Smooth muscle cell of the umbilical artery (primary cell): ENCODE results near the gene C5orf52. TPM values are rescaled to one million over a fixed set of nuclear protein-coding genes. Genes with fewer than 3 reads are reported as not detected.

Experiments used
- total RNA-seq: library from RNA; depleted of rRNA; stranded (reverse); fragments of >200 nt; gene quantifications from 2 replicates; pipeline ENCODE4 v1.2.3, GENCODE V29; 2014

Gene C5orf52
- not detected in 2 replicates for total RNA-seq

GRCh38 chr5:157670662-157671591, at the start of gene C5orf52:
C5orf52 (plus strand) TSS chr5:157671533; CDS start chr5:157671615, 82 bp downstream.

GRCh38 chr5:157652377-157652692, 19.0 kb upstream of the C5orf52 start, which contains the start of gene SOX30:
SOX30 (minus strand) TSS chr5:157652438; CDS start chr5:157652078, 360 bp downstream.

Other genes with a start within 250 kb of the C5orf52 start
- 0.14 TPM in 1 of 2 replicates, not detected in the other for gene NIPAL4, start 211.3 kb upstream of the C5orf52 start, total RNA-seq
- gene ADAM19, start 95.8 kb upstream of the C5orf52 start, total RNA-seq: 150 and 579 TPM in 2 replicates
- 0.18 TPM in 1 of 2 replicates, not detected in the other for gene SOX30, start 19.1 kb upstream of the C5orf52 start, total RNA-seq
- 15.8 and 18.7 TPM in 2 replicates for gene THG1L, start 59.9 kb downstream of the C5orf52 start, total RNA-seq
- 6.1 and 8.6 TPM in 2 replicates for gene LSM11, start 72.2 kb downstream of the C5orf52 start, total RNA-seq
- 152 and 184 TPM in 2 replicates for gene CLINT1, start 187.6 kb downstream of the C5orf52 start, total RNA-seq